Measurements from ENCODE around the gene ZW10.

GRCh38 chr11:113698515-113698914 is 75.0 kb downstream of the ZW10 start:
- TF ChIP-seq BCL11A (IDR thresholded peaks at IDR 0.05; ENCODE audit: low read depth, low read length): no peak
- TF ChIP-seq CTCF (IDR thresholded peaks at IDR 0.05 in 2 of 3, conservative IDR thresholded peaks at IDR 0.05 in 1 of 3; ENCODE audit: control insufficient read depth in 2 of 3, extremely low read depth in 1 of 3, insufficient read depth in 1 of 3, low read depth in 3 of 3, low read length in 3 of 3): no peak
- no peak for TF ChIP-seq TARDBP (IDR thresholded peaks at IDR 0.05; ENCODE audit: borderline replicate concordance)
- TF ChIP-seq USF1 (IDR thresholded peaks at IDR 0.05; ENCODE audit: borderline replicate concordance, extremely low read length, insufficient read depth, low read depth, low read length): no peak
- TF ChIP-seq KDM1A (IDR thresholded peaks at IDR 0.05; ENCODE audit: borderline replicate concordance): no peak
- TF ChIP-seq POLR2A (IDR thresholded peaks at IDR 0.05; ENCODE audit: low read depth, low read length): no peak
- TF ChIP-seq BHLHE40 (IDR thresholded peaks at IDR 0.05; ENCODE audit: borderline replicate concordance in 1 of 2, low read depth in 2 of 2, low read length in 1 of 2): no peak
- TF ChIP-seq CREM (IDR thresholded peaks at IDR 0.05; ENCODE audit: low read depth): no peak
- no peak for TF ChIP-seq TCF3 (IDR thresholded peaks at IDR 0.05; ENCODE audit: borderline replicate concordance, insufficient read depth, low read depth, low read length)
- no peak for TF ChIP-seq E4F1 (IDR thresholded peaks at IDR 0.05; ENCODE audit: borderline replicate concordance, partially characterized antibody)
- no peak for TF ChIP-seq HCFC1 (IDR thresholded peaks at IDR 0.05; ENCODE audit: low read length)

All from GM12878 (cell line).